IPS DF 19.7 (cell line): ENCODE data around the gene RASSF4.

Experiments
- DNase-seq: peaks from one replicate; pipeline ENCODE4 v3.0.0-alpha.2; 2013; ENCODE audit warnings: low read depth, low spot score

Gene RASSF4

GRCh38 chr10:44959247-44960087 lies at the start of gene RASSF4:
Gene RASSF4 (plus strand): TSS chr10:44959802. CDS start chr10:44970203, 10,401 bp downstream.
- DNase-seq = no peak

- DNase-seq = no peak
These were observed 49.7 kb upstream of the RASSF4 start for GRCh38 chr10:44909910-44910309.

- DNase-seq = no peak
These were observed 49.0 kb upstream of the RASSF4 start for GRCh38 chr10:44910602-44911001.

GRCh38 chr10:44911081-44911540 lies 48.5 kb upstream of the RASSF4 start, which contains the start of gene TMEM72:
Gene TMEM72 (plus strand): TSS chr10:44911337. CDS start chr10:44911513, 176 bp downstream.
- no peak for DNase-seq

- no peak for DNase-seq
These were observed 47.7 kb upstream of the RASSF4 start for GRCh38 chr10:44911951-44912350.

GRCh38 chr10:44913350-44914081 lies 46.1 kb upstream of the RASSF4 start:
- no peak for DNase-seq

GRCh38 chr10:44914891-44915290 lies 44.7 kb upstream of the RASSF4 start:
- DNase-seq = no peak

GRCh38 chr10:44916429-44916828 lies 43.2 kb upstream of the RASSF4 start:
- DNase-seq = no peak

- DNase-seq = no peak
These were observed 41.8 kb upstream of the RASSF4 start for GRCh38 chr10:44917848-44918247.

- no peak for DNase-seq
These were observed 39.4 kb upstream of the RASSF4 start for GRCh38 chr10:44920252-44920651.

GRCh38 chr10:44921061-44921460 lies 38.5 kb upstream of the RASSF4 start:
- no peak for DNase-seq

GRCh38 chr10:44921506-44921905 lies 38.1 kb upstream of the RASSF4 start:
- DNase-seq = no peak

- no peak for DNase-seq
These were observed 37.6 kb upstream of the RASSF4 start for GRCh38 chr10:44922021-44922420.

GRCh38 chr10:44922796-44923545 lies 36.6 kb upstream of the RASSF4 start:
- DNase-seq = no peak

- no peak for DNase-seq
These were observed 36.0 kb upstream of the RASSF4 start for GRCh38 chr10:44923611-44924010.

GRCh38 chr10:44924261-44925040 lies 35.2 kb upstream of the RASSF4 start:
- no peak for DNase-seq

- peak; percentile 68 for DNase-seq
These were observed 34.4 kb upstream of the RASSF4 start for GRCh38 chr10:44925224-44925623.

GRCh38 chr10:44925811-44926750 lies 33.5 kb upstream of the RASSF4 start:
- no peak for DNase-seq

GRCh38 chr10:44926751-44927351 lies 32.8 kb upstream of the RASSF4 start:
- DNase-seq = no peak

- DNase-seq = no peak
These were observed 32.2 kb upstream of the RASSF4 start for GRCh38 chr10:44927352-44927751.
